K562 (cell line): ENCODE data around the gene GRK4. TPM values are rescaled to one million over a fixed set of nuclear protein-coding genes. Genes with fewer than 3 reads are reported as not detected.

ENCODE experiments used
- ATAC-seq: fragments of 200-7000 bp; cut with Tn5 transposase; 3 replicates; pipeline ENCODE4 v1.9.1; 2020; ENCODE audit warnings: moderate library complexity
- BruUV-seq: library from RNA; stranded (reverse); fragments of 400-500 nt; replicated peaks from 2 replicates; lab custom pipeline; 2021; lab: Mats Ljungman, UMichigan
- CTCF ChIA-PET: fragments of 300-600 bp; formaldehyde crosslinking; extraction: SDS; loops from one replicate; lab custom pipeline; 2021; ENCODE audit warnings: low intra/inter-chr PET ratio; lab: Yijun Ruan, JAX
- POLR2A ChIA-PET: fragments of 300-600, 350-650 bp; sonication (Branson Sonifier 250); formaldehyde crosslinking; extraction: SDS; loops from one replicate; lab custom pipeline; 2021; ENCODE audit warnings: antibody characterized with exemption, inconsistent platforms; lab: Yijun Ruan, JAX
- DNase-seq, 4 experiments: peaks; one replicate each; pipeline versions ENCODE4 v3.0.0 to v3.0.0-alpha.2; 2011 to 2018; ENCODE audit warnings: low spot score in 3 of 4, mixed read lengths in 3 of 4; ENCODE audit errors: extremely low read depth in 1 of 4
- FAIRE-seq: peaks from 2 replicates; lab custom pipeline; 2011; peaks lifted over from hg19 to GRCh38; lab: Jason Lieb, UNC
- H2AFZ ChIP-seq: 2 replicates; pipeline ENCODE4 v1.6.0; 2011; ENCODE audit warnings: low read depth, low read length, control low read depth, inconsistent platforms
- H3K27ac ChIP-seq: fragments of 200-600 bp; 3 replicates; pipeline ENCODE4 v1.8.0; 2011; ENCODE audit warnings: low read depth, mild to moderate bottlenecking, control low read depth, inconsistent platforms, low read length, moderate library complexity, mixed read lengths; ENCODE audit errors: extremely low read depth
- H3K27me3 ChIP-seq, 2 experiments: fragments of 300-600 bp in 1 of 2; 2 replicates in 1 of 2; 3 replicates in 1 of 2; pipeline versions ENCODE4 v1.6.0 to v1.8.0; 2011; ENCODE audit warnings: inconsistent platforms in 2 of 2, low read length in 2 of 2, mild to moderate bottlenecking in 1 of 2, mixed read lengths in 1 of 2, moderate library complexity in 1 of 2; ENCODE audit not compliant: control insufficient read depth in 2 of 2, insufficient read depth in 2 of 2
- H3K36me3 ChIP-seq: fragments of 300-600 bp; 3 replicates; pipeline ENCODE4 v1.8.0; 2011; ENCODE audit warnings: mild to moderate bottlenecking, low read length, inconsistent platforms; ENCODE audit not compliant: control insufficient read depth, insufficient read depth
- H3K4me1 ChIP-seq, 2 experiments: fragments of 200-600 bp in 1 of 2; replicated peaks in 1 of 2; 2 replicates in 1 of 2; 3 replicates in 1 of 2; pipeline versions ENCODE4 v1.5.1 to v1.8.0; 2011; ENCODE audit warnings: inconsistent platforms in 2 of 2, low read length in 2 of 2, mild to moderate bottlenecking in 1 of 2, mixed read lengths in 1 of 2, moderate library complexity in 1 of 2; ENCODE audit not compliant: control insufficient read depth in 2 of 2, insufficient read depth in 2 of 2
- H3K4me2 ChIP-seq: 2 replicates; pipeline ENCODE4 v1.6.1; 2011; ENCODE audit warnings: low read length, control low read depth, inconsistent platforms, mixed read lengths; ENCODE audit not compliant: insufficient read depth
- H3K4me3 ChIP-seq: fragments of 200-600 bp; sonication (generic), shearing (Covaris generic); 2 replicates; pipeline ENCODE4 v1.5.1; 2016; ENCODE audit warnings: control low read depth, inconsistent platforms
- H3K79me2 ChIP-seq: fragments of 200-600 bp; 3 replicates; pipeline ENCODE4 v1.8.0; 2011; ENCODE audit warnings: low read length, inconsistent platforms; ENCODE audit not compliant: control insufficient read depth, insufficient read depth
- H3K9ac ChIP-seq, 2 experiments: 2 replicates each; pipeline versions ENCODE4 v1.6.0 to v1.6.1; 2011; ENCODE audit warnings: low read depth in 2 of 2, low read length in 2 of 2, control low read depth in 1 of 2, inconsistent platforms in 1 of 2, mild to moderate bottlenecking in 1 of 2, mixed read lengths in 1 of 2; ENCODE audit not compliant: insufficient read depth in 1 of 2
- H3K9me1 ChIP-seq: one replicate; pipeline ENCODE4 v1.6.0; 2011; ENCODE audit warnings: inconsistent platforms, mild to moderate bottlenecking, low read length, moderate library complexity; ENCODE audit not compliant: control insufficient read depth, insufficient read depth
- H3K9me3 ChIP-seq: replicated peaks from 2 replicates; pipeline ENCODE4 v1.5.1; 2011; ENCODE audit warnings: low read depth, low read length, inconsistent platforms; ENCODE audit not compliant: control insufficient read depth, insufficient read depth
- H4K20me1 ChIP-seq: replicated peaks from 2 replicates; pipeline ENCODE4 v1.6.1; 2011; ENCODE audit warnings: low read length, inconsistent platforms, mixed read lengths; ENCODE audit not compliant: control insufficient read depth, insufficient read depth
- BCOR ChIP-seq: fragments of 450-650 bp; IDR thresholded peaks from 2 replicates; pipeline ENCODE4 v1.6.1; 2016
- CREB1 ChIP-seq, 2 experiments: sonication (generic) in 1 of 2; formaldehyde crosslinking in 1 of 2; IDR thresholded peaks; 2 replicates each; pipeline versions ENCODE4 v1.6.1 to v1.8.0; 2012 to 2022; ENCODE audit warnings: inconsistent platforms in 1 of 2, mild to moderate bottlenecking in 1 of 2, missing genetic modification reagents in 1 of 2, moderate library complexity in 1 of 2
- CREM ChIP-seq: IDR thresholded peaks from 2 replicates; pipeline ENCODE4 v1.6.1; 2014; ENCODE audit warnings: antibody characterized with exemption, low read depth
- EZH2 ChIP-seq: IDR thresholded peaks from 2 replicates; pipeline ENCODE4 v1.6.1; 2012; ENCODE audit warnings: low read depth, mild to moderate bottlenecking, inconsistent platforms, low read length, borderline replicate concordance
- HCFC1 ChIP-seq: IDR thresholded peaks from 2 replicates; pipeline ENCODE4 v1.6.1; 2012; ENCODE audit warnings: low read depth, low read length, improper control_type of control experiment
- KAT7 ChIP-seq: sonication (generic); formaldehyde crosslinking; IDR thresholded peaks from 2 replicates; pipeline ENCODE4 v1.8.0; 2022; ENCODE audit warnings: missing genetic modification reagents, mild to moderate bottlenecking, borderline replicate concordance
- MAZ ChIP-seq, 2 experiments: fragments of 450-650 bp in 1 of 2; sonication (generic) in 1 of 2; formaldehyde crosslinking; IDR thresholded peaks in 1 of 2; conservative IDR thresholded peaks in 1 of 2; 2 replicates each; pipeline versions ENCODE4 v1.4.0 to v1.5.0; 2020; ENCODE audit warnings: mild to moderate bottlenecking in 1 of 2, missing genetic modification reagents in 1 of 2
- MTA2 ChIP-seq: fragments of 450-650 bp; IDR thresholded peaks from 2 replicates; pipeline ENCODE4 v1.6.1; 2016; ENCODE audit warnings: low read depth
- POLR2H ChIP-seq: IDR thresholded peaks from 2 replicates; pipeline ENCODE4 v1.6.1; 2016; ENCODE audit warnings: missing genetic modification characterization, low read depth, mild to moderate bottlenecking, control low read depth, missing compliant biosample characterization, moderate library complexity
- RBBP5 ChIP-seq: fragments of 200-600 bp; sonication (generic); IDR thresholded peaks from 2 replicates; pipeline ENCODE4 v1.6.1; 2012; ENCODE audit warnings: borderline replicate concordance, mild to moderate bottlenecking, low read length, control low read depth, inconsistent platforms; ENCODE audit not compliant: insufficient read depth, poor library complexity, severe bottlenecking
- SRSF7 ChIP-seq: fragments of 200-400 bp; formaldehyde crosslinking; optimal IDR thresholded peaks from 2 replicates; pipeline ENCODE3; 2017; ENCODE audit warnings: mild to moderate bottlenecking, low read depth, low read length
- TCF7L2 ChIP-seq: fragments of 150-350 bp; IDR thresholded peaks from 2 replicates; pipeline ENCODE4 v1.6.1; 2016; ENCODE audit warnings: low read depth, mild to moderate bottlenecking, low read length, moderate library complexity
- THRAP3 ChIP-seq: fragments of 450-650 bp; IDR thresholded peaks from 2 replicates; pipeline ENCODE4 v1.6.1; 2016; ENCODE audit warnings: mild to moderate bottlenecking, inconsistent platforms, borderline replicate concordance
- XRCC5 ChIP-seq: fragments of 200-400 bp; formaldehyde crosslinking; IDR thresholded peaks from 2 replicates; pipeline ENCODE4 v1.6.1; 2017; ENCODE audit warnings: low read depth, mild to moderate bottlenecking, low read length
- ZBTB17 ChIP-seq: fragments of 450-650 bp; formaldehyde crosslinking; IDR thresholded peaks from 2 replicates; pipeline ENCODE4 v1.4.0; 2020; ENCODE audit warnings: mild to moderate bottlenecking
- ZMIZ1 ChIP-seq, 2 experiments: fragments of 150-350 bp in 1 of 2; IDR thresholded peaks; 2 replicates each; pipeline ENCODE4 v1.6.1; 2012 to 2016; ENCODE audit warnings: low read depth in 2 of 2, low read length in 2 of 2, mild to moderate bottlenecking in 1 of 2, moderate library complexity in 1 of 2
- ZNF174 ChIP-seq: fragments of 250-450 bp; sonication (Bioruptor Pico); IDR thresholded peaks from 2 replicates; pipeline ENCODE4 v1.4.0; 2020; ENCODE audit warnings: mild to moderate bottlenecking
- ZNF184 ChIP-seq: sonication (generic); formaldehyde crosslinking; IDR thresholded peaks from 2 replicates; pipeline ENCODE4 v1.5.0; 2020; ENCODE audit warnings: missing genetic modification reagents
- ZNF695 ChIP-seq: fragments of 450-650 bp; formaldehyde crosslinking; IDR thresholded peaks from 2 replicates; pipeline ENCODE4 v1.4.0; 2020; ENCODE audit warnings: mild to moderate bottlenecking, moderate library complexity
- ZSCAN29 ChIP-seq: fragments of 450-650 bp; IDR thresholded peaks from 2 replicates; pipeline ENCODE4 v1.6.1; 2017
- WGBS: fragments of 100-300 bp; shearing (Covaris generic); methylation state at CpG from one replicate; pipeline ENCODE4 v1.1.6; 2016; ENCODE audit warnings: low coverage, mixed read lengths; ENCODE audit not compliant: insufficient coverage; ENCODE audit errors: missing lambda C conversion rate; 5-methylcytosine and 5-hydroxymethylcytosine counted together
- in situ Hi-C: fragments of 300-500 bp; cut with MboI; formaldehyde crosslinking; loops from 4 replicates; pipeline ENCODE4 v1.15.0; 2018; ENCODE audit warnings: inconsistent platforms, mixed read lengths
- intact Hi-C: fragments of 100-400 bp; cut with micrococcal nuclease; formaldehyde crosslinking; loops from 2 replicates; pipeline ENCODE4 v1.14.2; 2022
- polyA plus RNA-seq, 8 experiments: library from polyadenylated mRNA; depleted of rRNA in 4 of 8; stranded (reverse) in 5 of 8; unstranded in 3 of 8; fragments of >200 nt; fragmentation: Nextera tagmentation in 2 of 8; fragmentation: Illumina TruSeq in 1 of 8; extraction: Ambion mirVana in 2 of 8; extraction: Trizol in 1 of 8; gene quantifications; 2 replicates each; pipeline versions ENCODE4 v1.2.1 to v1.2.3, GENCODE V29; 2011 to 2014; ENCODE audit warnings: inconsistent platforms in 1 of 8, missing spikeins in 1 of 8
- total RNA-seq, 7 experiments: library from RNA; depleted of rRNA in 6 of 7; stranded (reverse); fragments of >200 nt in 6 of 7; fragmentation: Illumina TruSeq in 2 of 7; extraction: Trizol in 2 of 7; gene quantifications; 2 replicates each; pipeline versions ENCODE4 v1.2.1 to v1.2.3, GENCODE V29; 2011 to 2021; ENCODE audit warnings: low replicate concordance in 1 of 7

Gene GRK4
- total and polyA plus RNA-seq, 9 of the 15 experiments (the other 6 are each of a cell fraction or from before 2014, with no cell fraction given): 1.1 to 4.8 (median 2.6) TPM

- peak; percentile 93 for ATAC-seq
- CTCF ChIA-PET: no interaction called here
- TF ChIP-seq ZSCAN29 (no peak), ZNF695 (CRISPR knock-in tag) (no peak), POLR2H (tag) (no peak), ZBTB17 (0 out of 2 replicates have a peak, but pooled peaks have one; percentile 34), CREM (peak; percentile 74), CREB1 (IDR thresholded peaks at IDR 0.05) (peak; percentile 81), CREB1 (CRISPR knock-in tag; IDR thresholded peaks at IDR 0.05) (peak; percentile 76; the same call in 1 of the 2 replicates), ZNF184 (no peak), XRCC5 (no peak), MTA2 (no peak), HCFC1 (0 out of 2 replicates have a peak, but pooled peaks have one; percentile 54), ZNF174 (CRISPR knock-in tag) (no peak), EZH2 (no peak), ZMIZ1 (IDR thresholded peaks at IDR 0.05; ENCODE audit: low read depth in 2 of 2, low read length in 2 of 2) (no peak), TCF7L2 (no peak), THRAP3 (no peak), SRSF7 (no peak), RBBP5 (peak; percentile 69), MAZ (CRISPR knock-in tag; conservative IDR thresholded peaks at IDR 0.05 in 1 of 2, IDR thresholded peaks at IDR 0.05 in 1 of 2) (peak in 1 of 2 experiments; percentile 93; a peak in 2 of 4 replicates), BCOR (no peak), KAT7 (CRISPR knock-in tag) (0 out of 2 replicates have a peak, but pooled peaks have one; percentile 55)
Measured at GRCh38 chr4:3074078-3074845, 110.9 kb downstream of the GRK4 start, which contains the start of the genes HTT and HTT-AS. Gene HTT (plus strand): TSS chr4:3074681. CDS start chr4:3074826, 145 bp downstream. Gene HTT-AS (minus strand): TSS chr4:3074538.

More at GRCh38 chr4:3074078-3074845, 110.9 kb downstream of the GRK4 start, which contains the start of the genes HTT and HTT-AS:
- Histone ChIP-seq H3K9me3 (no peaks in the 10 kb centered on the region), H3K4me2 (peak within 1 kb of the TSS; percentile 99), H3K4me3 (peak within 1 kb of the TSS; percentile 72), H2AFZ (peak within 1 kb of the TSS; percentile 100), H3K27me3 (peaks cover 4 to 19% of the 10 kb centered on the region in 2 experiments; a peak in 2 of 5 replicates), H3K4me1 (peaks cover 10 to 24% of the 10 kb centered on the region in 2 experiments), H3K27ac (peak within 1 kb of the TSS; percentile 83), H3K9ac (peak within 1 kb of the TSS; percentile 77 to 96), H3K9me1 (no peaks in the 10 kb centered on the region), H3K36me3 (no peaks in the 10 kb centered on the region), H4K20me1 (peaks cover 12% of the 10 kb centered on the region), H3K79me2 (peaks cover 30% of the 10 kb centered on the region)
- in situ Hi-C loops (no loop called here), intact Hi-C loops (no loop called here)
- POLR2A ChIA-PET: interaction anchor here (0.5 to 1.2 kb wide), 2 partner anchors 43 to 66 kb away, joined by 3 to 5 read pairs; no protein-coding TSS in a partner anchor
- DNase-seq (peak; percentile 95 to 98 (median 98)), FAIRE-seq (peak; percentile 77)
- WGBS: under 1% methylated on average over 51 of the region's 81 CpGs
- BruUV-seq: no TSS peak
